Activated T-helper 2 cell treated with anti-CD3 and anti-CD28 coated beads, Interferon-gamma antibody, Interleukin-2, Interleukin-4, amounts not matched to agents 10 μg/mL and 5 μg/mL and 100 μg/mL, durations not matched to agents 14 hours and 24 hours and 36 hours (primary cell): ENCODE measurements around the gene DDX51. TPM values are rescaled to one million over a fixed set of nuclear protein-coding genes. Genes with fewer than 3 reads are reported as not detected.
"Not testable (repeated sequence)": the region's sequence is repeated elsewhere in the genome, so short reads cannot be mapped to it uniquely, and the experiment has no call there.

Source experiments
- DNase-seq: peaks from one replicate; pipeline ENCODE4 v3.0.0; 2021; ENCODE audit warnings: low spot score
- H3K27ac Mint-ChIP-seq: one replicate; pipeline ENCODE4 v1.8.0; 2021; ENCODE audit warnings: mixed read lengths
- H3K27me3 Mint-ChIP-seq: one replicate; pipeline ENCODE4 v1.8.0; 2021; ENCODE audit warnings: low read depth, mixed read lengths
- H3K36me3 Mint-ChIP-seq: one replicate; pipeline ENCODE4 v1.8.0; 2021; ENCODE audit warnings: low read depth, mixed read lengths
- H3K4me1 Mint-ChIP-seq: one replicate; pipeline ENCODE4 v1.8.0; 2021; ENCODE audit warnings: low read depth, mixed read lengths
- H3K4me3 Mint-ChIP-seq: one replicate; pipeline ENCODE4 v1.8.0; 2021; ENCODE audit warnings: low read depth, mild to moderate bottlenecking, moderate library complexity, mixed read lengths
- H3K9me3 Mint-ChIP-seq: one replicate; pipeline ENCODE4 v1.8.0; 2021; ENCODE audit warnings: mixed read lengths
- intact Hi-C: fragments of 100-400 bp; cut with micrococcal nuclease; formaldehyde crosslinking; loops from one replicate; pipeline ENCODE4 v1.15.1; 2023
- total RNA-seq: library from RNA; stranded (reverse); gene quantifications from 2 replicates; pipeline ENCODE4 v1.2.3, GENCODE V29; 2022

The DDX51 gene
- total RNA-seq, 1 donor from 2014 or later: 36.7 TPM

GRCh38 chr12:132152411-132152821, 8.3 kb upstream of the DDX51 start:
- Mint-ChIP-seq H3K27ac (no peak overlapping the region), H3K27me3 (no peaks in the 10 kb centered on the region), H3K4me3 (no peak overlapping the region), H3K4me1 (no peaks in the 10 kb centered on the region), H3K36me3 (peaks cover 5% of the 10 kb centered on the region), H3K9me3 (no peaks in the 10 kb centered on the region)
- intact Hi-C loops: loop anchor here (5.0 kb wide), 1 partner anchor 410 kb away; no protein-coding TSS in a partner anchor
- DNase-seq: no peak

- Mint-ChIP-seq H3K27me3 (no peaks in the 10 kb centered on the region), H3K27ac (no peak overlapping the region)
Observed at GRCh38 chr12:132151766-132152410, 7.8 kb upstream of the DDX51 start.

GRCh38 chr12:132151145-132151765, 7.1 kb upstream of the DDX51 start:
- H3K4me3 Mint-ChIP-seq: no peak overlapping the region
- peaks cover 12% of the 10 kb centered on the region for H3K36me3 Mint-ChIP-seq
- intact Hi-C loops: loop anchor here (5.0 kb wide), 1 partner anchor 411 kb away; no protein-coding TSS in a partner anchor
- no peak overlapping the region for H3K27ac Mint-ChIP-seq
- H3K4me1 Mint-ChIP-seq: peaks cover 2% of the 10 kb centered on the region
- H3K27me3 Mint-ChIP-seq: no peaks in the 10 kb centered on the region
- no peaks in the 10 kb centered on the region for H3K9me3 Mint-ChIP-seq
- no peak for DNase-seq

More at GRCh38 chr12:132151766-132152410, 7.8 kb upstream of the DDX51 start:
- H3K9me3 Mint-ChIP-seq: no peaks in the 10 kb centered on the region
- intact Hi-C loops: loop anchor here (5.0 kb wide), 1 partner anchor 410 kb away; no protein-coding TSS in a partner anchor
- H3K36me3 Mint-ChIP-seq: peaks cover 5% of the 10 kb centered on the region
- H3K4me3 Mint-ChIP-seq: no peak overlapping the region
- DNase-seq: no peak
- H3K4me1 Mint-ChIP-seq: no peaks in the 10 kb centered on the region

- Mint-ChIP-seq H3K36me3 (peaks cover 14% of the 10 kb centered on the region), H3K4me3 (no peak overlapping the region), H3K9me3 (no peaks in the 10 kb centered on the region), H3K27ac (no peak overlapping the region), H3K4me1 (peaks cover 6% of the 10 kb centered on the region), H3K27me3 (no peaks in the 10 kb centered on the region)
- DNase-seq: no peak
- intact Hi-C loops: loop anchor here (5.0 kb wide), 1 partner anchor 412 kb away; no protein-coding TSS in a partner anchor
Observed at GRCh38 chr12:132150780-132151144, 6.6 kb upstream of the DDX51 start.

GRCh38 chr12:132149526-132149925, 5.4 kb upstream of the DDX51 start:
- H3K27me3 Mint-ChIP-seq, DNase-seq, intact Hi-C loops, H3K4me3 Mint-ChIP-seq, H3K27ac Mint-ChIP-seq, H3K9me3 Mint-ChIP-seq: not testable (repeated sequence)
- H3K36me3 Mint-ChIP-seq: peaks cover 14% of the 10 kb centered on the region
- H3K4me1 Mint-ChIP-seq: peaks cover 13% of the 10 kb centered on the region

- Mint-ChIP-seq H3K27me3 (no peaks in the 10 kb centered on the region), H3K4me3 (no peak overlapping the region), H3K9me3 (no peaks in the 10 kb centered on the region), H3K36me3 (peaks cover 14% of the 10 kb centered on the region), H3K27ac (no peak overlapping the region), H3K4me1 (peaks cover 13% of the 10 kb centered on the region)
- no peak for DNase-seq
- intact Hi-C loops: no loop called here
Observed at GRCh38 chr12:132148368-132149045, 4.4 kb upstream of the DDX51 start.

- H3K27me3 Mint-ChIP-seq: no peaks in the 10 kb centered on the region
- H3K9me3 Mint-ChIP-seq: no peaks in the 10 kb centered on the region
- peaks cover 14% of the 10 kb centered on the region for H3K36me3 Mint-ChIP-seq
- H3K4me3 Mint-ChIP-seq: no peak overlapping the region
- intact Hi-C loops: no loop called here
- H3K27ac Mint-ChIP-seq: no peak overlapping the region
- peaks cover 15% of the 10 kb centered on the region for H3K4me1 Mint-ChIP-seq
- DNase-seq: no peak
Observed at GRCh38 chr12:132147423-132148367, 3.6 kb upstream of the DDX51 start.

- Mint-ChIP-seq H3K4me3 (peak overlapping the region; percentile 70), H3K36me3 (peaks cover 14% of the 10 kb centered on the region), H3K9me3 (no peaks in the 10 kb centered on the region), H3K4me1 (peaks cover 16% of the 10 kb centered on the region), H3K27ac (no peak overlapping the region), H3K27me3 (no peaks in the 10 kb centered on the region)
- intact Hi-C loops: no loop called here
- DNase-seq: no peak
Observed at GRCh38 chr12:132146772-132147422, 2.8 kb upstream of the DDX51 start.

GRCh38 chr12:132146098-132146497, 2.0 kb upstream of the DDX51 start:
- DNase-seq: no peak
- intact Hi-C loops: no loop called here
- no peaks in the 10 kb centered on the region for H3K9me3 Mint-ChIP-seq
- H3K4me3 Mint-ChIP-seq: peak overlapping the region; percentile 70
- H3K4me1 Mint-ChIP-seq: peaks cover 16% of the 10 kb centered on the region
- peaks cover 14% of the 10 kb centered on the region for H3K36me3 Mint-ChIP-seq
- no peaks in the 10 kb centered on the region for H3K27me3 Mint-ChIP-seq
- peak overlapping the region; percentile 36 for H3K27ac Mint-ChIP-seq

GRCh38 chr12:132145334-132145733, 1.2 kb upstream of the DDX51 start:
- Mint-ChIP-seq H3K9me3 (no peaks in the 10 kb centered on the region), H3K27me3 (no peaks in the 10 kb centered on the region), H3K27ac (peak overlapping the region; percentile 73), H3K4me1 (peaks cover 16% of the 10 kb centered on the region), H3K4me3 (peak overlapping the region; percentile 88), H3K36me3 (peaks cover 15% of the 10 kb centered on the region)
- DNase-seq: no peak
- intact Hi-C loops: no loop called here

- peak overlapping the region; percentile 88 for H3K4me3 Mint-ChIP-seq
- H3K36me3 Mint-ChIP-seq: peaks cover 18% of the 10 kb centered on the region
- H3K27ac Mint-ChIP-seq: peak overlapping the region; percentile 73
- no peaks in the 10 kb centered on the region for H3K9me3 Mint-ChIP-seq
- peaks cover 16% of the 10 kb centered on the region for H3K4me1 Mint-ChIP-seq
- DNase-seq: no peak
- no peaks in the 10 kb centered on the region for H3K27me3 Mint-ChIP-seq
- intact Hi-C loops: loop anchor here (1.0 to 5.0 kb wide), 2 partner anchors 45 to 57 kb away; no protein-coding TSS in a partner anchor
Observed at GRCh38 chr12:132144810-132145168, 670 bp upstream of the DDX51 start.
